ENCODE results near the gene RMND5A. TPM values are rescaled to one million over a fixed set of nuclear protein-coding genes. Genes with fewer than 3 reads are reported as not detected.

RMND5A gene
- polyA plus RNA-seq, 1 of the 3 experiments (the other 2 are of a cell fraction) = 4.3 TPM

GRCh38 chr2:86775338-86775737 is 55.2 kb downstream of the RMND5A start:
- TF ChIP-seq USF2 (IDR thresholded peaks at IDR 0.05; ENCODE audit: borderline replicate concordance, low read depth, low read length) (no peak), GATA2 (CRISPR knock-in tag; IDR thresholded peaks at IDR 0.05) (no peak), RFX5 (IDR thresholded peaks at IDR 0.05; ENCODE audit: low read length) (no peak), JUND (IDR thresholded peaks at IDR 0.05) (no peak), EZH2phosphoT487 (IDR thresholded peaks at IDR 0.05; ENCODE audit: borderline replicate concordance, low read depth) (no peak), TCF12 (IDR thresholded peaks at IDR 0.05) (no peak), CTCF (IDR thresholded peaks at IDR 0.05) (no peak), RXRA (IDR thresholded peaks at IDR 0.05; ENCODE audit: borderline replicate concordance, low read depth) (no peak), ZBTB33 (IDR thresholded peaks at IDR 0.05; ENCODE audit: borderline replicate concordance, low read depth) (no peak), TAF1 (IDR thresholded peaks at IDR 0.05; ENCODE audit: borderline replicate concordance, low read depth, low read length) (no peak), SIN3A (IDR thresholded peaks at IDR 0.05; ENCODE audit: borderline replicate concordance, low read depth, low read length) (no peak), YY1 (IDR thresholded peaks at IDR 0.05; ENCODE audit: low read depth) (no peak), NFIC (IDR thresholded peaks at IDR 0.05; ENCODE audit: borderline replicate concordance) (no peak), MEF2A (IDR thresholded peaks at IDR 0.05; ENCODE audit: borderline replicate concordance, low read depth) (no peak), MXI1 (IDR thresholded peaks at IDR 0.05; ENCODE audit: low read depth, low read length) (no peak), FOSL2 (IDR thresholded peaks at IDR 0.05; ENCODE audit: borderline replicate concordance, low read depth) (no peak)
- no peaks in the 10 kb centered on the region for H3K27me3 ChIP-seq (ENCODE audit: insufficient read depth)
- H3K9me3 ChIP-seq = no peaks in the 10 kb centered on the region
- H3K9me2 ChIP-seq = no peaks in the 10 kb centered on the region
- H3K79me2 ChIP-seq (ENCODE audit: insufficient read depth) = no peaks in the 10 kb centered on the region
- 61% methylated on average over 4 of the region's 4 CpGs for WGBS (ENCODE audit: low lambda C conversion rate)
- no peak for DNase-seq
- POLR2A ChIA-PET = no interaction called here
- H3K36me3 ChIP-seq (replicated peaks in 1 of 2; ENCODE audit: control insufficient read depth in 1 of 2, insufficient read depth in 2 of 2, low read length in 1 of 2) = peaks cover 11 to 46% of the 10 kb centered on the region in 2 experiments
- H3K27ac ChIP-seq (ENCODE audit: low read depth in 2 of 2, low read length in 1 of 2) = no peak overlapping the region
- H4K20me1 ChIP-seq (ENCODE audit: insufficient read depth) = no peaks in the 10 kb centered on the region
- H3K9ac ChIP-seq = no peak overlapping the region
- CTCF ChIA-PET = interaction anchor here (1.2 kb wide), 1 partner anchor 10 kb away, joined by 3 read pairs; no protein-coding TSS in a partner anchor
- no peak overlapping the region for H3K4me2 ChIP-seq
- H3K4me1 ChIP-seq (ENCODE audit: control insufficient read depth in 1 of 2, insufficient read depth in 2 of 2, low read depth in 1 of 2, low read length in 1 of 2) = no peaks in the 10 kb centered on the region
- no peak overlapping the region for H2AFZ ChIP-seq (ENCODE audit: low read depth)
- H3K4me3 ChIP-seq (ENCODE audit: low read depth in 2 of 2, low read length in 1 of 2) = no peak overlapping the region
- H3F3A ChIP-seq (replicated peaks; ENCODE audit: insufficient read depth) = no peaks in the 10 kb centered on the region
